Natural killer cell treated with Interleukin-12 subunit alpha and Interleukin-12 subunit beta and Interleukin-15 and Interleukin-18, amount 100 ng/mL, for 72 hours (primary cell): ENCODE measurements around the gene TIAM1. TPM values are rescaled to one million over a fixed set of nuclear protein-coding genes. Genes with fewer than 3 reads are reported as not detected.

Experiments used
- ATAC-seq, 2 donors: fragments of 150-1000 bp; cut with Tn5 transposase in 1 of 2; sonication (Bioruptor Pico), chemical (Tn5 transposase) in 1 of 2; 2 replicates each; pipeline ENCODE4 v1.10.0; 2021
- DNase-seq: peaks from one replicate; pipeline ENCODE4 v3.0.0; 2022; ENCODE audit warnings: low spot score
- H3K27ac Mint-ChIP-seq, 2 donors: 1 replicate in 1 of 2; 2 replicates in 1 of 2; pipeline ENCODE4 v1.8.0; 2022; ENCODE audit warnings: mixed read lengths in 2 of 2, mild to moderate bottlenecking in 1 of 2, moderate library complexity in 1 of 2
- H3K27me3 Mint-ChIP-seq, 2 donors: 1 replicate in 1 of 2; 2 replicates in 1 of 2; pipeline ENCODE4 v1.8.0; 2022; ENCODE audit warnings: mixed read lengths in 2 of 2
- H3K36me3 Mint-ChIP-seq: one replicate; pipeline ENCODE4 v1.8.0; 2022; ENCODE audit warnings: mixed read lengths
- H3K4me1 Mint-ChIP-seq, 2 donors: 1 replicate in 1 of 2; 2 replicates in 1 of 2; pipeline ENCODE4 v1.8.0; 2022; ENCODE audit warnings: low read depth in 2 of 2, mixed read lengths in 2 of 2, mild to moderate bottlenecking in 1 of 2
- H3K4me3 Mint-ChIP-seq: one replicate; pipeline ENCODE4 v1.8.0; 2022; ENCODE audit warnings: mixed read lengths
- H3K9me3 Mint-ChIP-seq: 2 replicates; pipeline ENCODE4 v1.8.0; 2022; ENCODE audit warnings: mixed read lengths
- total RNA-seq, 2 donors: library from RNA; stranded (reverse); gene quantifications; one replicate each; pipeline ENCODE4 v1.2.3, GENCODE V29; 2022

Gene TIAM1
- total RNA-seq, 2 donors from 2014 or later, result 57.4 to 125 TPM

GRCh38 chr21:31135531-31136184 is 208.4 kb downstream of the TIAM1 start:
- DNase-seq (no peak), ATAC-seq (no peak)
- Mint-ChIP-seq H3K9me3 (no peaks in the 10 kb centered on the region), H3K36me3 (peaks cover 16% of the 10 kb centered on the region), H3K4me1 (peaks cover 30 to 31% of the 10 kb centered on the region in 2 donors), H3K27me3 (peaks cover 27 to 32% of the 10 kb centered on the region in 2 donors), H3K4me3 (no peak overlapping the region), H3K27ac (no peak overlapping the region)

DNA sequence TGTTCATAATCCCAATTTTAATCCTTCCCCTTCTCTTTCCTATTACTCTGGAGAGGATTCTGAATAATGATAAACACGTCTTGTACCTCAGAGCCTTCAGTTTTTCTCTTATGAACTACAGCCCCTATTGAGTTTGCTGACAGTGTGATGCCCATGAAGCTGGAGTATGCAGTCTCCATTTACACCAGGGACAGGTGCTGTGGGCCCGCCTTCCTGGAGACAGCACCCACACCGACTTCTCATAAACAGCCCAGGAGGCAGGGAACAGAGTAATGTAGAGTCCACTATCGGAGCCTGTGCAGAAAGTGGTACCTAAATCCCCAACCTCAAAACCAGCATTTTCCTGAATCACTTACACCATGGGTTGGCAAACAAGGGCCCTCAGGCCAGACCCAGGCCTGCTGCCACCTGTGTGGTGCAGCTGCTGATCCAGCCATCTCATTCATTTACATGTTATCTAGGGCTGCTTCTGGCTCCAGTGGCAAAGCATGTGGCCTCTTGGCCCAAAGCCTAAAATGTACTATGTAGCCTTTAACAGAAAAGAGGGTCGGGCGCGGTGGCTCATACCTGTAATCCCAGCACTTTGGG is 210.7 kb downstream of the TIAM1 start:
- DNase-seq, result no peak
- Mint-ChIP-seq H3K27me3 (peaks cover 31 to 37% of the 10 kb centered on the region in 2 donors), H3K4me1 (peaks cover 36% of the 10 kb centered on the region in 2 donors)

DNA sequence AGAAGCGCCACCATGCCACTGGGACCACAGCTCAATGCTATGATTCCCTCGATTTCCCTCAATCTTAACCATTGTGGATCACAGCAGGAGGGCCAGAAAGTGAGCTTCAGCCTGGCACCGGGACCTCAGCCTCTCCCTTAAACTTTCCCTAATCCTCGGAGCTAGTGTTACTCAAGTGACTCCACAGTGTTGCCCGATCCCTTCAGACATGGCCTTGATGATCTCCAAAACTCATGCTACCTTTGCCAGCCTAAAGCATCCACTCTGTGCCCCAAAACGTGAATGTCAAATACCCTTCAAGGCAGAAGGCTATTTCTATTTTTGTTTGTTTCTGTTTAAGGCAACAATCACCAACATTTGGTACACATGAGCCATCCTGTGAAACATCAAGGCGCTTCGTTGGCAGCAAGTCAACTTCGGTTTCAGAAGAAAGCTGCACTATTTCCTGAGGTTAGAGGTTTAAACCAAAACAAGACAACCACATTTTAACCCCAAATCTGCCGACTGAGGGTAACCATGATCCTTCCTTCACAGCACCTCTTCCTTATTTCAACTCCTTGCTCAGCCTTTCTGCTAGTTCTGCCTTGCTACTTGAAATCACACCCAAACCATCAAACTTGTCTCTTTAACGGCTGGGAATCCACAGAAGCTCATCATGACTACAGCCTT is 211.4 kb downstream of the TIAM1 start:
- H3K27me3 Mint-ChIP-seq, result peaks cover 31 to 37% of the 10 kb centered on the region in 2 donors
- peaks cover 26% of the 10 kb centered on the region for H3K36me3 Mint-ChIP-seq
- H3K4me1 Mint-ChIP-seq, result peaks cover 36% of the 10 kb centered on the region in 2 donors
- ATAC-seq (peak; percentile 77 to 84), DNase-seq (no peak)
- peak overlapping the region in 1 of 2 donors; percentile 24 for H3K27ac Mint-ChIP-seq
- H3K9me3 Mint-ChIP-seq, result no peaks in the 10 kb centered on the region
- peak overlapping the region; percentile 85 for H3K4me3 Mint-ChIP-seq

More for the DNA sequence above, 210.7 kb downstream of the TIAM1 start:
- Mint-ChIP-seq H3K36me3 (peaks cover 25% of the 10 kb centered on the region), H3K9me3 (no peaks in the 10 kb centered on the region), H3K4me3 (peak overlapping the region; percentile 85), H3K27ac (peak overlapping the region in 1 of 2 donors; percentile 24)
- peak; percentile 43 to 61 for ATAC-seq

- H3K36me3 Mint-ChIP-seq, result peaks cover 30% of the 10 kb centered on the region
- ATAC-seq (peak in 1 of 2 donors; percentile 54), DNase-seq (no peak)
- peaks cover 30 to 31% of the 10 kb centered on the region in 2 donors for H3K27me3 Mint-ChIP-seq
- no peak overlapping the region for H3K27ac Mint-ChIP-seq
- peaks cover 36% of the 10 kb centered on the region in 2 donors for H3K4me1 Mint-ChIP-seq
- H3K4me3 Mint-ChIP-seq, result peak overlapping the region; percentile 27
- no peaks in the 10 kb centered on the region for H3K9me3 Mint-ChIP-seq
These were observed 213.2 kb downstream of the TIAM1 start for GRCh38 chr21:31130821-31131220.

DNA sequence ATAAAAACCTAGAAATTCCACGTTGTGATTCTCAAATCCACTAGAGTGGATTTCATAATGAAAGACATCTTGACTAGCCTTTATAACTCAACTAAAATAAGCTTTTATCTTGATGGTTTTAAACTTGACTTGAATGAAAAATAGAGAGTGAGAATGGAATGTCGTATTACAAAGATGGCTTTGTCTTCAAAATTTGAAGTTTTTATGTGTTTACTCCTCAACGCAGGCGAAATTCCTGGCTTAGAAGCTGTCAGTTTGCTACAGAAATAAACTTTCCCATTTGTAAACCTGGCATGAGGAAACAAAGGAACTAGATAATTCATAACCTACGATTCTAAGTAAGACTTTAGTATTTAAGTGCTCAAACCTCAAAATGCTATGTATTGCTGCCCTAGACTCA is 215.8 kb downstream of the TIAM1 start:
- H3K9me3 Mint-ChIP-seq, result no peaks in the 10 kb centered on the region
- peaks cover 21 to 22% of the 10 kb centered on the region in 2 donors for H3K27me3 Mint-ChIP-seq
- H3K36me3 Mint-ChIP-seq, result peaks cover 21% of the 10 kb centered on the region
- no peak overlapping the region for H3K27ac Mint-ChIP-seq
- DNase-seq, result no peak
- peaks cover 28 to 32% of the 10 kb centered on the region in 2 donors for H3K4me1 Mint-ChIP-seq
- no peak for ATAC-seq
- no peak overlapping the region for H3K4me3 Mint-ChIP-seq

DNA sequence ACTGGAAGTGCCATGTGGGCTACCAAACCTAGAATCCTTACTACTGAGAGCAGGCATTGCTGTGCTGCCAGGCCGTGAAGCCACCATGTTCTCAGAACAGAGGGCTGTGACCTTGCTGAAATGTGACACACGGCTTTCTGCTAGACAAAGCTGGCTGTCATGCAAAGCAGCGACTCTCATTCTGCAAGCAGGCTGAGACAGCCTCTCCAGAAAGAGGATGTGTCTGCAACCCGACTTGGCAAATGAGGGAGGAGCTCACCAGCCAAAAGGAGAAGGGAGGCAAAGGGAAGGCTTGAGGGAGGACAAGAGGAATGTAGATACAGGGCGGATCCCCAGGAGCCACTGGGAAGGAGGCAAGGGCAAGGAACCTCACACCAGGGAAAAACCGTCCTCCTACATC is 220.1 kb downstream of the TIAM1 start:
- peaks cover 10% of the 10 kb centered on the region for H3K36me3 Mint-ChIP-seq
- DNase-seq (no peak), ATAC-seq (peak in 1 of 2 donors; percentile 20)
- H3K27ac Mint-ChIP-seq, result no peak overlapping the region
- H3K27me3 Mint-ChIP-seq, result peaks cover 2 to 7% of the 10 kb centered on the region in 2 donors
- H3K4me3 Mint-ChIP-seq, result no peak overlapping the region
- no peaks in the 10 kb centered on the region for H3K9me3 Mint-ChIP-seq
- H3K4me1 Mint-ChIP-seq, result no peaks in the 10 kb centered on the region

DNA sequence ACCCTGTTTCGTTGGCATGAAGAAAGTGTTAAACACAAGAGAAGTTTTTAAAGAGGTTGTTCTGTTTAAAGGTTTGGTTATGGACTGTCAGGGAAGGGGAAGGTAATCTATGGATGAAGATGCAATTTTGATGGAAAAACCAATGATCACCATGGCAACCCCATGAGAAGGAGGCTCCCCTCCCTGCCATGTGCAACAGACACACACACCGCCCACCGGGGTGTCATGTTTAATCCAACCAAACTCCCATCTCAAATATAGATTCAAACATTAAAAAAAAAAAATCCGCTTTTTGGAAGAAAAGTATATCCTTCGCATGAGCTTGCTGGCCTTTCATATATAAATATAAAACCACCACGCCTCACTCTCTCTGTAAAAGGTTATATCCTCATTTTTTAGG is 224.9 kb downstream of the TIAM1 start:
- Mint-ChIP-seq H3K27me3 (peaks cover 5 to 7% of the 10 kb centered on the region in 2 donors), H3K27ac (no peak overlapping the region), H3K36me3 (no peaks in the 10 kb centered on the region)

GRCh38 chr21:31117128-31117916 is 226.7 kb downstream of the TIAM1 start:
- Mint-ChIP-seq H3K4me3 (no peak overlapping the region), H3K9me3 (no peaks in the 10 kb centered on the region), H3K4me1 (no peaks in the 10 kb centered on the region), H3K27me3 (peaks cover 3 to 7% of the 10 kb centered on the region in 2 donors), H3K27ac (no peak overlapping the region), H3K36me3 (no peaks in the 10 kb centered on the region)
- ATAC-seq (peak in 1 of 2 donors; percentile 38), DNase-seq (no peak)

More for the DNA sequence above, 224.9 kb downstream of the TIAM1 start:
- no peaks in the 10 kb centered on the region for H3K9me3 Mint-ChIP-seq
- no peak for DNase-seq
- H3K4me1 Mint-ChIP-seq, result no peaks in the 10 kb centered on the region
- no peak overlapping the region for H3K4me3 Mint-ChIP-seq
- ATAC-seq, result no peak

DNA sequence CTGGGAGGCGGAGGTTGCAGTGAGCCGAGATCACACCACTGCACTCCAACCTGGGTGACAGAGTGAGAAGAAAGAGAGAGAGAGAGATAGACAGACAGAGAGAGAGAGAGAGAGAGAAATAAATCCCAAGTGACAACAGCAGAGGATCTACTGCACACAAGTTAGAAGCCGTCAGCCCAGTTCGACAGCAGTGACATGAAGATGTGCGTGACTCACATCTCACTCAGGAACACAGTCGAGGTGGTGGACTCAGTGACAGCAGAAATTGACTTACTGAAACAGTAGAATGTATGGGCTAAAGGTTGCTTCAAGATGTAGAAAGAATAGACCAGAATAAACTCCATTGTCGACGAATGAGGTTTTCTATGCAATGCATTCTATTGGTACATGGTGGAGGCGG is 228.8 kb downstream of the TIAM1 start:
- Mint-ChIP-seq H3K4me3 (no peak overlapping the region), H3K9me3 (no peaks in the 10 kb centered on the region), H3K36me3 (no peaks in the 10 kb centered on the region), H3K27me3 (peaks cover 0 to 3% of the 10 kb centered on the region in 2 donors), H3K4me1 (no peaks in the 10 kb centered on the region), H3K27ac (no peak overlapping the region)
- DNase-seq (no peak), ATAC-seq (no peak)

GRCh38 chr21:31111093-31111492 is 233.0 kb downstream of the TIAM1 start:
- no peak overlapping the region for H3K27ac Mint-ChIP-seq
- H3K27me3 Mint-ChIP-seq, result peaks cover under 1 to 9% of the 10 kb centered on the region in 2 donors
- no peaks in the 10 kb centered on the region for H3K4me1 Mint-ChIP-seq
- no peak for DNase-seq
- no peak overlapping the region for H3K4me3 Mint-ChIP-seq
- no peak for ATAC-seq
- H3K36me3 Mint-ChIP-seq, result no peaks in the 10 kb centered on the region
- H3K9me3 Mint-ChIP-seq, result no peaks in the 10 kb centered on the region

GRCh38 chr21:31110430-31110829 is 233.6 kb downstream of the TIAM1 start:
- Mint-ChIP-seq H3K4me3 (no peak overlapping the region), H3K4me1 (no peaks in the 10 kb centered on the region), H3K27me3 (peaks cover 0 to 9% of the 10 kb centered on the region in 2 donors), H3K9me3 (no peaks in the 10 kb centered on the region), H3K27ac (no peak overlapping the region), H3K36me3 (no peaks in the 10 kb centered on the region)
- DNase-seq (no peak), ATAC-seq (no peak)

DNA sequence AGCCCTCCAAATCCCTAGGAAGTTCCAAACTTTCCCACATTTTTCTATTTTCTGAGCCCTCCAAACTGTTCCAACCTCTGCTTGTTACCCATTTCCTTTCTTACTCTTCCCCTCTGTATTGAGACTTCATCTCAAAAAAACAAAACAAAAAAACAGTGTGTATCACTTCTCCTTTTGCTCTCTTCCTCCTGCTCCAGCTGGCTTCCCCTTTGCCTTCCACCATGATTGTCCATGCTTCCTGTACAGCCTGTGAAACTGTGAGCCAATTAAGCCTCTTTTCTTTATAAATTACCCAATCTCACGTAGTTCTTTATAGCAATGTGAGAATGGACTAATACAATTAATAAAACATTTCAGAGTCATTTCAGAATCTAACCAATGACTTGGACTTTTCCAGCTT is 236.2 kb downstream of the TIAM1 start:
- Mint-ChIP-seq H3K4me1 (no peaks in the 10 kb centered on the region), H3K27ac (no peak overlapping the region), H3K9me3 (no peaks in the 10 kb centered on the region), H3K36me3 (no peaks in the 10 kb centered on the region), H3K4me3 (no peak overlapping the region), H3K27me3 (peaks cover 4 to 21% of the 10 kb centered on the region in 2 donors)
- ATAC-seq, result no peak
- no peak for DNase-seq

DNA sequence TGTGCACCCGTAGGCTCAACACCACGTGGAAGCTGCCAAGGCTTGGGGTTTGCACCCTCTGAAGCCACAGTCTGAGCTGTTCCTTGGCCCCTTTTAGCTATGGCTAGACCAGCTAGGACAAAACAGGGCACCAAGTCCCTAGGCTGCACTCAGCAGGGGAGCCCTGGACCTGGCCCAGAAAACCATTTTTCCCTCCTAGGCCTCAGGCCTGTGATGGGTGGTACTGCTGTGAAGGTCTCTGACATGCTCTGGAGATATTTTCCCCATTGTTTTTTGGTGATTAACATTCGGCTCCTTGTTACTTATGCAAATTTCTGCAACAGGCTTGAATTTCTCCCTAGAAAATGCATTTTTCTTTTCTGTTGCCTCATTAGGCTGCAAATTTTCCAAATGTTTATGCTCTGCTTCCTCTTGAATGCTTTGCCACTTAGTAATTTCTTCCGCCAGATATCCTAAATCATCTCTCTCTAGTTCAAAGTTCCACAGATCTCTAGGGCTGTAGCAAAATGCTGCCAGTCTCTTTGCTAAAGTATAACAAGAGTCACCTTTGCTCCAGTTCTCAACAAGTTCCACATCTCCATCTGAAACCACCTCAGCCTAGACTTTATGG is 236.8 kb downstream of the TIAM1 start:
- no peak overlapping the region for H3K27ac Mint-ChIP-seq
- no peaks in the 10 kb centered on the region for H3K4me1 Mint-ChIP-seq
- no peak overlapping the region for H3K4me3 Mint-ChIP-seq
- no peaks in the 10 kb centered on the region for H3K36me3 Mint-ChIP-seq
- ATAC-seq, result no peak
- H3K9me3 Mint-ChIP-seq, result no peaks in the 10 kb centered on the region
- H3K27me3 Mint-ChIP-seq, result peaks cover 4 to 21% of the 10 kb centered on the region in 2 donors
- DNase-seq, result no peak
